Immature natural killer cell (primary cell): ENCODE measurements around the gene TMED5. TPM values are rescaled to one million over a fixed set of nuclear protein-coding genes. Genes with fewer than 3 reads are reported as not detected.

ENCODE experiments used
- DNase-seq, 3 donors: peaks; one replicate each; pipeline ENCODE4 v3.0.0; 2022; ENCODE audit warnings: mixed read lengths in 1 of 3
- H3K27ac Mint-ChIP-seq, 6 donors: one replicate each; pipeline ENCODE4 v1.8.0; 2020; ENCODE audit warnings: mixed read lengths in 6 of 6, mild to moderate bottlenecking in 5 of 6, inconsistent platforms in 4 of 6, moderate library complexity in 3 of 6
- H3K27me3 Mint-ChIP-seq, 3 donors: one replicate each; pipeline ENCODE4 v1.8.0; 2020 to 2021; ENCODE audit warnings: low read depth in 3 of 3, mild to moderate bottlenecking in 3 of 3, mixed read lengths in 3 of 3, moderate library complexity in 3 of 3, inconsistent platforms in 1 of 3
- H3K36me3 Mint-ChIP-seq, 3 donors: one replicate each; pipeline ENCODE4 v1.8.0; 2020; ENCODE audit warnings: mixed read lengths in 3 of 3, inconsistent platforms in 2 of 3, mild to moderate bottlenecking in 2 of 3
- H3K4me1 Mint-ChIP-seq, 2 donors: one replicate each; pipeline ENCODE4 v1.8.0; 2020; ENCODE audit warnings: inconsistent platforms in 2 of 2, mild to moderate bottlenecking in 2 of 2, mixed read lengths in 2 of 2, moderate library complexity in 1 of 2
- H3K4me3 Mint-ChIP-seq, 5 donors: one replicate each; pipeline ENCODE4 v1.8.0; 2020; ENCODE audit warnings: mild to moderate bottlenecking in 5 of 5, mixed read lengths in 5 of 5, inconsistent platforms in 3 of 5, moderate library complexity in 3 of 5
- H3K9me3 Mint-ChIP-seq, 6 donors: one replicate each; pipeline ENCODE4 v1.8.0; 2020; ENCODE audit warnings: mild to moderate bottlenecking in 6 of 6, mixed read lengths in 6 of 6, inconsistent platforms in 4 of 6, moderate library complexity in 3 of 6
- polyA plus RNA-seq, 3 donors: library from polyadenylated mRNA; unstranded; fragments of 300-500 nt; fragmentation: Illumina TruSeq; gene quantifications; one replicate each; pipeline ENCODE4 v1.2.3, GENCODE V29; 2021

TMED5 gene
- polyA plus RNA-seq, 3 donors from 2014 or later, result 27.1 to 44.8 (median 32.6) TPM

DNA sequence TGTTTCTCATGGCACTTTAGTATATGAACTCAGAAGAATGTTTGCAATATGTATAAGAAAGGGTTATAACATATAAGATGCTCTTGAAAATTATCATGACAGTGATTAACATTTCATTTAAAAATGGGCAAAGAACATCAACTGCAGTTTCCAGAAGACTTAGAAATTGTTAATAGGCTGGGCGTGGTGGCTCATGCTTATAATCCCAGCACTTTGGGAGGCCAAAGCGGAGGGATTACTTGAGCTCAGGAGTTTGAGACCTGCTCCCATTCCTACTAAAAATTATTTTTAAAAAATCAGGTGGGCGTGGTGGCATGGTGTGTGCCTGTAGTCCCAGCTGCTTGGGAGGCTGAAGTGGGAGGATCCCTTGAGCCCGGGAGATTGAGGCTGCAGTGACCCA, 78.1 kb downstream of the TMED5 start:
- no peak for DNase-seq
- Mint-ChIP-seq H3K4me1 (peaks cover 38 to 82% of the 10 kb centered on the region in 2 donors), H3K4me3 (no peak overlapping the region), H3K27me3 (peaks cover 0 to 3% (median 0%) of the 10 kb centered on the region in 3 donors), H3K36me3 (peaks cover 4 to 15% (median 11%) of the 10 kb centered on the region in 3 donors), H3K9me3 (no peaks in the 10 kb centered on the region), H3K27ac (peak overlapping the region in 1 of 6 donors; percentile 18)

Other genes with a start within 250 kb of the TMED5 start
- 10 to 100 TPM; 10.9 to 32.4 (median 27.0) TPM for gene DIPK1A, start 219.0 kb downstream of the TMED5 start, polyA plus RNA-seq
- gene MTF2, start 101.1 kb downstream of the TMED5 start, polyA plus RNA-seq, result 100 to 1,000 TPM in 1 of 3 donors, 10 to 100 TPM in 2; 50.1 to 101 (median 74.9) TPM
- gene CCDC18, start 311 bp upstream of the TMED5 start, polyA plus RNA-seq, result 1 to 10 TPM; 2.8 to 6.3 (median 3.3) TPM
- gene DR1, start 165.5 kb upstream of the TMED5 start, polyA plus RNA-seq, result 10 to 100 TPM; 48.0 to 87.9 (median 80.5) TPM